ENCODE results near the gene LRCOL1.

- TF ChIP-seq CTCF (IDR thresholded peaks at IDR 0.05) (no peak), POLR2A (IDR thresholded peaks at IDR 0.05) (no peak), EP300 (IDR thresholded peaks at IDR 0.05) (no peak)
Measured at GRCh38 chr12:132623072-132623869, 12.9 kb upstream of the LRCOL1 start.
